PC-3 (cell line): ENCODE results near the gene ZNF493. TPM values are rescaled to one million over a fixed set of nuclear protein-coding genes. Genes with fewer than 3 reads are reported as not detected.

Source experiments
- ATAC-seq: fragments of 200-7000 bp; cut with Tn5 transposase; 2 replicates; pipeline ENCODE4 v1.9.1; 2020; ENCODE audit warnings: mild to moderate bottlenecking, moderate library complexity
- BruUV-seq: library from RNA; stranded (reverse); fragments of 400-500 nt; replicated peaks from 2 replicates; lab custom pipeline; 2021; lab: Mats Ljungman, UMichigan
- CTCF ChIA-PET: fragments of 300-600 bp; sonication (Branson Sonifier 250); formaldehyde crosslinking; loops from one replicate; lab custom pipeline; 2022; ENCODE audit warnings: antibody characterized with exemption; lab: Charles Lee
- POLR2A ChIA-PET: fragments of 300-600 bp; sonication (Branson Sonifier 250); formaldehyde crosslinking; loops from one replicate; lab custom pipeline; 2022; ENCODE audit warnings: antibody characterized with exemption; ENCODE audit not compliant: unreplicated experiment; lab: Charles Lee
- DNase-seq: peaks from one replicate; pipeline ENCODE4 v3.0.0-alpha.2; 2015
- H2AFZ ChIP-seq: fragments of 300-600 bp; sonication (generic); 2 replicates; pipeline ENCODE4 v1.6.0; 2016; ENCODE audit warnings: antibody characterized with exemption, low read length
- H3F3A ChIP-seq: fragments of 300-600 bp; sonication (generic); one replicate; pipeline ENCODE4 v1.6.0; 2017; ENCODE audit warnings: antibody characterized with exemption, low read length, control low read depth, mild to moderate bottlenecking; ENCODE audit not compliant: unreplicated experiment
- H3K27ac ChIP-seq: fragments of 300-600 bp; sonication (generic); 2 replicates; pipeline ENCODE4 v1.5.1; 2016; ENCODE audit warnings: mild to moderate bottlenecking, low read length
- H3K27me3 ChIP-seq: fragments of 300-600 bp; sonication (generic); 2 replicates; pipeline ENCODE4 v1.6.1; 2016; ENCODE audit warnings: low read length, mixed read lengths
- H3K36me3 ChIP-seq: fragments of 300-600 bp; sonication (generic); 2 replicates; pipeline ENCODE4 v1.6.1; 2016; ENCODE audit warnings: low read depth, mixed run types, low read length, mixed read lengths
- H3K4me1 ChIP-seq: fragments of 300-600 bp; sonication (generic); 2 replicates; pipeline ENCODE4 v1.5.1; 2016; ENCODE audit warnings: low read length; ENCODE audit not compliant: insufficient read depth
- H3K4me2 ChIP-seq: fragments of 300-600 bp; sonication (generic); 2 replicates; pipeline ENCODE4 v1.6.0; 2016; ENCODE audit warnings: low read length
- H3K4me3 ChIP-seq: fragments of 300-600 bp; sonication (generic); 2 replicates; pipeline ENCODE4 v1.5.1; 2016; ENCODE audit warnings: mild to moderate bottlenecking, low read length, mixed read lengths
- H3K79me2 ChIP-seq: fragments of 300-600 bp; sonication (generic); 2 replicates; pipeline ENCODE4 v1.6.1; 2017; ENCODE audit warnings: low read length, mixed read lengths
- H3K9ac ChIP-seq: fragments of 300-600 bp; sonication (generic); 2 replicates; pipeline ENCODE4 v1.6.0; 2016; ENCODE audit warnings: mild to moderate bottlenecking, low read length
- H3K9me2 ChIP-seq: fragments of 300-600 bp; sonication (generic); replicated peaks from 2 replicates; pipeline ENCODE4 v1.6.1; 2016; ENCODE audit warnings: mixed run types, low read length, mixed read lengths
- H3K9me3 ChIP-seq: fragments of 300-600 bp; sonication (generic); 2 replicates; pipeline ENCODE4 v1.6.1; 2016; ENCODE audit warnings: low read length, mixed read lengths
- H4K20me1 ChIP-seq: fragments of 300-600 bp; sonication (generic); 2 replicates; pipeline ENCODE4 v1.6.1; 2016; ENCODE audit warnings: low read length, mixed read lengths
- CTCF ChIP-seq: fragments of 300-600 bp; sonication (generic); conservative IDR thresholded peaks from 2 replicates; pipeline ENCODE4 v1.5.1; 2017; ENCODE audit warnings: antibody characterized with exemption, low read depth, mild to moderate bottlenecking, low read length
- EZH2 ChIP-seq: fragments of 300-600 bp; sonication (generic); IDR thresholded peaks from one replicate; pipeline ENCODE4 v1.6.1; 2017; ENCODE audit warnings: antibody characterized with exemption, mild to moderate bottlenecking, low read length; ENCODE audit not compliant: unreplicated experiment
- EZH2phosphoT487 ChIP-seq: fragments of 300-600 bp; sonication (generic); IDR thresholded peaks from 2 replicates; pipeline ENCODE4 v1.6.1; 2018; ENCODE audit warnings: mild to moderate bottlenecking, antibody characterized with exemption, low read length, borderline replicate concordance
- intact Hi-C: fragments of 100-400 bp; cut with micrococcal nuclease; formaldehyde crosslinking; loops from 2 replicates; pipeline ENCODE4 v1.9.0; 2023
- total RNA-seq: library from RNA; depleted of rRNA; stranded (reverse); fragments of >200 nt; gene quantifications from 2 replicates; pipeline ENCODE4 v1.2.3, GENCODE V29; 2014

Gene ZNF493
- total RNA-seq, 1 experiment from 2014 or later = 1.3 TPM

GRCh38 chr19:21468791-21469190, 71.9 kb downstream of the ZNF493 start:
- H3K9me2 ChIP-seq = no peaks in the 10 kb centered on the region
- H3K36me3 ChIP-seq = no peaks in the 10 kb centered on the region
- H3K4me2 ChIP-seq = no peak overlapping the region
- H3K9me3 ChIP-seq = 0 out of 2 replicates have a peak, but pooled peaks cover 5% of the 10 kb centered on the region
- ChIA-PET CTCF (no interaction called here), POLR2A (no interaction called here)
- TF ChIP-seq EZH2 (no peak), CTCF (no peak), EZH2phosphoT487 (no peak)
- no peak overlapping the region for H2AFZ ChIP-seq
- no peaks in the 10 kb centered on the region for H3K27me3 ChIP-seq
- H3K4me1 ChIP-seq = no peaks in the 10 kb centered on the region
- no TSS peak for BruUV-seq
- H3K4me3 ChIP-seq = no peak overlapping the region
- H4K20me1 ChIP-seq = no peaks in the 10 kb centered on the region
- H3K9ac ChIP-seq = no peak overlapping the region
- DNase-seq (no peak), ATAC-seq (no peak)
- intact Hi-C loops = no loop called here
- H3K27ac ChIP-seq = no peak overlapping the region
- no peaks in the 10 kb centered on the region for H3F3A ChIP-seq
- H3K79me2 ChIP-seq = no peaks in the 10 kb centered on the region

GRCh38 chr19:21472507-21472906, 75.6 kb downstream of the ZNF493 start:
- Histone ChIP-seq H2AFZ (no peak overlapping the region), H3K4me3 (no peak overlapping the region), H3K36me3 (no peaks in the 10 kb centered on the region), H3K9me2 (no peaks in the 10 kb centered on the region), H3F3A (no peaks in the 10 kb centered on the region), H3K4me2 (no peak overlapping the region), H3K27ac (no peak overlapping the region), H3K9me3 (0 out of 2 replicates have a peak, but pooled peaks cover 5% of the 10 kb centered on the region), H3K9ac (no peak overlapping the region), H3K4me1 (no peaks in the 10 kb centered on the region), H4K20me1 (no peaks in the 10 kb centered on the region), H3K79me2 (no peaks in the 10 kb centered on the region), H3K27me3 (no peaks in the 10 kb centered on the region)
- DNase-seq (no peak), ATAC-seq (no peak)
- ChIA-PET POLR2A (no interaction called here), CTCF (no interaction called here)
- TF ChIP-seq CTCF (no peak), EZH2phosphoT487 (no peak), EZH2 (no peak)
- BruUV-seq = no TSS peak
- intact Hi-C loops = no loop called here

- DNase-seq (no peak), ATAC-seq (no peak)
- POLR2A ChIA-PET = no interaction called here
- Histone ChIP-seq H3K9ac (no peak overlapping the region), H3K4me3 (no peak overlapping the region), H3K27ac (no peak overlapping the region), H4K20me1 (no peaks in the 10 kb centered on the region), H3K4me2 (no peak overlapping the region), H3K9me3 (0 out of 2 replicates have a peak, but pooled peaks cover 5% of the 10 kb centered on the region), H3K36me3 (no peaks in the 10 kb centered on the region), H3K79me2 (no peaks in the 10 kb centered on the region), H3K9me2 (no peaks in the 10 kb centered on the region), H2AFZ (no peak overlapping the region), H3F3A (no peaks in the 10 kb centered on the region), H3K4me1 (no peaks in the 10 kb centered on the region), H3K27me3 (no peaks in the 10 kb centered on the region)
- CTCF ChIA-PET = no interaction called here
- TF ChIP-seq CTCF (no peak), EZH2 (no peak), EZH2phosphoT487 (no peak)
- BruUV-seq = no TSS peak
- intact Hi-C loops = no loop called here
Observed at GRCh38 chr19:21474671-21475181, 77.8 kb downstream of the ZNF493 start.
